ENCODE measurements around the gene RALY. TPM values are rescaled to one million over a fixed set of nuclear protein-coding genes. Genes with fewer than 3 reads are reported as not detected.

RALY gene
- total RNA-seq, 4 donors from 2014 or later: 71.6 to 166 (median 149) TPM

- no peaks in the 10 kb centered on the region for H3K36me3 ChIP-seq
- TF ChIP-seq, protein P1, sequence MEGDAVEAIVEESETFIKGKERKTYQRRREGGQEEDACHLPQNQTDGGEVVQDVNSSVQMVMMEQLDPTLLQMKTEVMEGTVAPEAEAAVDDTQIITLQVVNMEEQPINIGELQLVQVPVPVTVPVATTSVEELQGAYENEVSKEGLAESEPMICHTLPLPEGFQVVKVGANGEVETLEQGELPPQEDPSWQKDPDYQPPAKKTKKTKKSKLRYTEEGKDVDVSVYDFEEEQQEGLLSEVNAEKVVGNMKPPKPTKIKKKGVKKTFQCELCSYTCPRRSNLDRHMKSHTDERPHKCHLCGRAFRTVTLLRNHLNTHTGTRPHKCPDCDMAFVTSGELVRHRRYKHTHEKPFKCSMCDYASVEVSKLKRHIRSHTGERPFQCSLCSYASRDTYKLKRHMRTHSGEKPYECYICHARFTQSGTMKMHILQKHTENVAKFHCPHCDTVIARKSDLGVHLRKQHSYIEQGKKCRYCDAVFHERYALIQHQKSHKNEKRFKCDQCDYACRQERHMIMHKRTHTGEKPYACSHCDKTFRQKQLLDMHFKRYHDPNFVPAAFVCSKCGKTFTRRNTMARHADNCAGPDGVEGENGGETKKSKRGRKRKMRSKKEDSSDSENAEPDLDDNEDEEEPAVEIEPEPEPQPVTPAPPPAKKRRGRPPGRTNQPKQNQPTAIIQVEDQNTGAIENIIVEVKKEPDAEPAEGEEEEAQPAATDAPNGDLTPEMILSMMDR (IDR thresholded peaks at IDR 0.05): no peak
- TF ChIP-seq POLR2A (IDR thresholded peaks at IDR 0.05) (no peak), EP300 (IDR thresholded peaks at IDR 0.05; ENCODE audit: low read depth) (no peak), POLR2AphosphoS5 (IDR thresholded peaks at IDR 0.05) (no peak)
- no peak overlapping the region for H3K4me3 ChIP-seq
- no peak overlapping the region for H3K27ac ChIP-seq
- no peaks in the 10 kb centered on the region for H3K9me3 ChIP-seq
- WGBS, 2 donors (ENCODE audit: low coverage in 1 of 2): 79 to 92% methylated on average over 7 to 11 of the region's 11 CpGs
- intact Hi-C loops (cut with DNase I; ENCODE audit: low total_unique reads) (no loop called here), in situ Hi-C loops (cut with MboI; ENCODE audit: low pct_ligation_motif_present in 1 of 4, low pct_unique_long_range_greater_than_20kb in 1 of 4, low sequenced_read_pairs in 3 of 4) (no loop called here)
- H3K27me3 ChIP-seq: no peaks in the 10 kb centered on the region
- no peak for DNase-seq
- H3K4me1 ChIP-seq: peaks cover 23 to 65% (median 31%) of the 10 kb centered on the region in 4 donors
Observed at GRCh38 chr20:34004790-34005457, 11.2 kb downstream of the RALY start.

DNA sequence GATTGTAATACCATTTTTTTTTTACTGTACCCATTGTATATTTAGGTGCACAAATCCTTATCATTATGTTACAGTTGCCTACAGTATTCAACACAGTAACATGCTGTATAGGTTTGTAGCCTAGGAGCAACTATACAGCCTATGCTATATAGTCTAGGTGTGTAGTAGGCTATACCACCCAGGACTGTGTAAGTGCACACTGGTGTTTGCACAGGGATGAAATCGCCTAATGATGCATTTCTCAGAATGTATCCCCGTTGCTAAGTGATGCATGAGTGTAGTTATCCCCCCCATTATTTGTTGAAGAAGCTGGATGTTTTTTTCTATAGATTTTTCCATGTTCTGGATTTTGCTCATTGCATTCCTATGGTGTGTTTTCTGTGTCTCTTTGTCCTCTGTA lies 12.9 kb downstream of the RALY start:
- WGBS, 2 donors (ENCODE audit: low coverage in 1 of 2): 74 to 87% methylated on average over 2 of the region's 2 CpGs
- TF ChIP-seq, protein P1 (IDR thresholded peaks at IDR 0.05): no peak
- TF ChIP-seq POLR2A (IDR thresholded peaks at IDR 0.05): no peak
- no peak for TF ChIP-seq POLR2AphosphoS5 (IDR thresholded peaks at IDR 0.05)
- TF ChIP-seq EP300 (IDR thresholded peaks at IDR 0.05; ENCODE audit: low read depth): no peak
- Histone ChIP-seq H3K4me1 (peaks cover 8 to 66% (median 29%) of the 10 kb centered on the region in 4 donors), H3K27me3 (no peaks in the 10 kb centered on the region), H3K36me3 (no peaks in the 10 kb centered on the region), H3K9me3 (no peaks in the 10 kb centered on the region), H3K4me3 (no peak overlapping the region), H3K27ac (no peak overlapping the region)
- intact Hi-C loops (cut with DNase I; ENCODE audit: low total_unique reads) (no loop called here), in situ Hi-C loops (cut with MboI; ENCODE audit: low pct_ligation_motif_present in 1 of 4, low pct_unique_long_range_greater_than_20kb in 1 of 4, low sequenced_read_pairs in 3 of 4) (no loop called here)
- DNase-seq: no peak

DNA sequence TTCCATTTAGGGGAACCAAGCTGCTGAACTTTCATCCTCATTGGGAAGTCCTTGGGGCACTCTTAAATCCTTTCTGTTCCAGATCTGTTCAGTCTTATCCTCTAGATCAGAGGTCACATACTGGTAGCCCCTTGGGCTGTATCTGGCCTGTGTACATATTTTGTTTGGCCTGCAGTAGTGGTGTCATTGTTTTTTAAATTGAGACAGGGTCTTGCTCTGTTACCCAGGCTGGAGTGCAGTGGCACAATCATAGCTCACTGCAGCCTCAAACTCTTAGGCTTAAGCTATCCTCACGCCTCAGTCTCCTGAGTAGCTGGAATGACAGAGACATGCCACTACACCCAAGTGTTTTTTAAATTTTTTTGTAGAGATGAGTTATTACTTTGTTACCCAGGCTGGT lies 14.8 kb downstream of the RALY start:
- in situ Hi-C loops (cut with MboI; ENCODE audit: low pct_ligation_motif_present in 1 of 4, low pct_unique_long_range_greater_than_20kb in 1 of 4, low sequenced_read_pairs in 3 of 4) (no loop called here), intact Hi-C loops (cut with DNase I; ENCODE audit: low total_unique reads) (no loop called here)
- Histone ChIP-seq H3K4me1 (peaks cover 9 to 70% (median 40%) of the 10 kb centered on the region in 4 donors), H3K36me3 (no peaks in the 10 kb centered on the region), H3K9me3 (no peaks in the 10 kb centered on the region), H3K27ac (no peak overlapping the region), H3K27me3 (no peaks in the 10 kb centered on the region), H3K4me3 (no peak overlapping the region)
- 94 to 100% methylated on average over 1 of the region's 1 CpG for WGBS, 2 donors (ENCODE audit: low coverage in 1 of 2)
- no peak for DNase-seq
- TF ChIP-seq EP300 (IDR thresholded peaks at IDR 0.05; ENCODE audit: low read depth) (no peak), POLR2A (IDR thresholded peaks at IDR 0.05) (no peak), POLR2AphosphoS5 (IDR thresholded peaks at IDR 0.05) (no peak)
- TF ChIP-seq, protein P1 (IDR thresholded peaks at IDR 0.05): no peak

DNA sequence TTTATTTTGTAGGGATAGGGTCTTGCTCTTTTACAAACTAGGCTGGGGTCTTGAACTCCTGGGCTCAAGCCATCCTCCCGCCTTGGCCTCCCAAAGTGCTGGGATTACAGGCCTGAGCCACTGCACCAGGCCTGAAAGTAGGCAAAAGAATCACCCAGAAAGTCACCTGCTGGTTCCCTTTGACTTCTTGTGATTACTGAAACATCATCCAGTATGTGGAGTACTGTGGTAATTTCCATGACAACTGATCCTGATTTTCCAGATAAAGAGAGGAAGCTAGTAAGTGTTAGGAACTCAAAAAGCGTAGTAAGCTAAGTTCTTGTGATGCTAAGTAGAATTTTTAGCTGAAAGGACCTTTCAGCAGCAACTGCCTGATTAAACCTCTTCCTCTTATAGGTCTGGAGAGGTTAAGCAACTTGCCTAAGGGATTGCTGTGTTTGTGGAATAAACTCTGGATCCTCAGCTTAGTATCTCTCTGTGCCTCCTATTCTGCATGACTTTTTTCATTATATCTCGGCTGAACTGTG lies 16.8 kb downstream of the RALY start:
- H3K27me3 ChIP-seq: no peaks in the 10 kb centered on the region
- intact Hi-C loops (cut with DNase I; ENCODE audit: low total_unique reads) (no loop called here), in situ Hi-C loops (cut with MboI; ENCODE audit: low pct_ligation_motif_present in 1 of 4, low pct_unique_long_range_greater_than_20kb in 1 of 4, low sequenced_read_pairs in 3 of 4) (no loop called here)
- WGBS, 2 donors (ENCODE audit: low coverage in 1 of 2): 75 to 80% methylated on average over 2 to 3 of the region's 3 CpGs
- no peak overlapping the region for H3K27ac ChIP-seq
- no peaks in the 10 kb centered on the region for H3K36me3 ChIP-seq
- TF ChIP-seq EP300 (IDR thresholded peaks at IDR 0.05; ENCODE audit: low read depth) (no peak), POLR2AphosphoS5 (IDR thresholded peaks at IDR 0.05) (no peak), POLR2A (IDR thresholded peaks at IDR 0.05) (no peak)
- H3K4me3 ChIP-seq: no peak overlapping the region
- no peaks in the 10 kb centered on the region for H3K9me3 ChIP-seq
- peaks cover 18 to 82% (median 51%) of the 10 kb centered on the region in 4 donors for H3K4me1 ChIP-seq
- DNase-seq: no peak
